Erythroblast (primary cell): Measurements from ENCODE around the gene ANKRD13B.

Experiments
- DNase-seq, 2 experiments: peaks; one replicate each; lab custom pipeline; 2025; lab: John Stamatoyannopoulos, UW
- GATA1 ChIP-seq: IDR thresholded peaks from 2 replicates; pipeline ENCODE4 v1.6.1; 2011; ENCODE audit warnings: low read depth, mild to moderate bottlenecking, control low read depth, low read length, moderate library complexity
- POLR2A ChIP-seq: IDR thresholded peaks from 2 replicates; pipeline ENCODE4 v1.6.1; 2011; ENCODE audit warnings: mild to moderate bottlenecking, low read length

Gene ANKRD13B

DNA sequence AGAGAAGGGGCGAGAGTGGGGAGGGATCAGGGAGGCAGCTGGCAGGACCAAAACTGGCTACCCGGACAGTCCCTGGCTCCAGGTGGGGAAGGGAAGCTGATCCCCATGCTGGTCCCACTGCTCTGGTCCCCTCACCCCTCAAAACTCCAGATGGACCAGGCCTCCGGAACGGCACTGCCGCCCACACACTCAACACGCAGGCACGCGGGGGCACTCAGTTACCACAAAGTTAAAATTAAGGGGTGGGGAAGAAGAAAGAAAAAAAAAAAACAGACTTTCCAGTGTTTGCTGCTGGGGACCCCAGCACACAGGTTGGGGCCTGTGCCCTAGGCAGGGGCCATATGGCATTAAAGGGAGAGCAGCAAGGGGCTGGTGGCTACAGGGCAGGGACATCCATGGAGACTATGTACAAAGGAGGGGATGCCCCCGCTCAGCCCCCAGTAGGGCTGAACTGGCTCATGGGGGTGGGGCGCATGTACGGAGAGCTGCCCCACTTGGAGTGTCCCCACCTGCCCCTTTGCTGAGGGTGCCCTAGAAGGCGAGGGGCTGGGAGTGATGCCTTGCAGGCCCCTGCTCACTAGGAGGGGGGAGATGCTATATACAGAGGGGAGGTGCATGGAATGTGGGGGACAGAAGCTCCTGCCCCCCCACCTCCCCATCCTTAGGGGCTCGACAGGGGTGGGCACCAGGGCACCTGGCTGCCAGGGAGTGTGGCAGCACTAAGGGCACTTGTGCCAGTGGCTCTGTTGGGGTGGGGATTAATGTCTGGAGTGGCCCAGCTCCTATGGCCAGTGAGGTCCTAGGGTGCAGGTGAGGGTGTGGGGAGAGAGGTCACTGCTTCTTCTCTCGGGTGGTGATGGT lies 18.8 kb upstream of the ANKRD13B start:
- no peak for DNase-seq
- TF ChIP-seq POLR2A (no peak), GATA1 (no peak)

DNA sequence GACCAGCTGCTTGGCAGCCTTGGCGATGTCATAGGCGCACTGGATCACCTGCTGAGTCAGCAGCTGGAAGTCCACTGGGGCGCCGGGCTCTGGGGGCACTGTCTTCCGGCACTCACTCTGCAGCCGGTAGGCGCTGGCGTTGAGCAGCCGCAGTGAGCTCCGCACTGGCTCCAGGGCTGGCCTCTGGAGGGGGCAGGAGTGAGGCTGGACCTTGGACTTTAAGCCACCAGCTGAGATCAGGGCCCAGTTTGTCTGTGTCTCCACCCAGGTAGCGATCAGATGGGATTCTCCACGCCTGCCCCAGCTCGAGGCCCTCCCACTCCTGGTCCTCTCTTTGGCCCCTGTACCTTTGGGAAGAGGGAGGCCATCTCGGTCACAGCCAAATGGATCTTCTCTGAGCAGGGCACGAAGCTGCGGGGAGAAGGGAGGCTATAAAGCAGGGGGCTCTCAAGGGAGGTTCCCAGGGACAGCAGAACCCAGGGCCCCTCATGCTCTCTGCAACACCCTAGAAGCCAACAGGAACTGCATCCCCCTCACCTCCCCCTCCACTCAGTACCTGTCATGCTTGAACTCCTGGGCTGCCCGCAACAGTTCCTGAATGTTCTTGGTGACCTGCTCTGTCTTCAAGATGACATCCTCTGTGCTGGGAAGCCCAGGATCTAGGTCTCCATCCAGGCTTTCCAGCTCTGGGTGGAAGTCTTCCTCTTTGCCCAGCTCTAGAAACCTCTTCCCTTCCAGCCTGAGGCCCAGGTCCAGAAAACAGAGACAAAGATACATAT lies 18.0 kb upstream of the ANKRD13B start:
- TF ChIP-seq POLR2A, result no peak
- no peak for TF ChIP-seq GATA1
- DNase-seq, result no peak

DNA sequence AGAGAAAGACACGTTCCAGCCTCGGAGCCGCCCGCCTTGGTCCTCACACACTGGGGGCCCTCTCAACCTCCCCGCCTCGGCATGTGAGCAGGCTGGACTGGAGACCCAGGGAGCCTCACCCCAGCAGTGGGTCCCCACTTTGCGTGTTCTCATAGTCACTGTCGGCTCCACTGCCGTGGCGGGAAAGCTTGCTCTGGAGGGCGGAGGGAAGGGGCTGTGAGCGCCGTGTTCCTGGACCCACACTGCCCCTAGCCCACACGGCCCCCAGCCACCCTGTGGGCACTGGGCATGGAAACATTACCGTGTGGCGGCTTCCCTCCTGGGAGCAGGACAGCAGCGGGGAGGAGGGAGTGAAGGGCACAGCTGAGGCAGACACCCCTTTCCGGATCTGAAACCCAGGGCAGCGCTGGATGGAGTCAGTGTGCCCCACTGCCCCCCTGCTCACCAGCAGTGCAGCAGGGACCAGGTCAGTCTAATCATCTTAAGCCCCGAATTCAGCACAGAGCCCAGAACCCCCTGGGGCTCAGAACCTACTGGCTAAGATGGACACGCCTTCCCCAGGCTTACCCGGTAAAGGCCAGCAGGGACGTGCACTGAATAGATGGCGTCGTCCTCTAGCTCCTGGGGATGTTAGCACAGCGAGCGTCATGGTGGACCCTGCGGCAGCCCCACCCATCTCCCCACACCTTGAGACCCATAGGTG lies 17.3 kb upstream of the ANKRD13B start:
- DNase-seq, result no peak
- TF ChIP-seq POLR2A (no peak), GATA1 (no peak)

DNA sequence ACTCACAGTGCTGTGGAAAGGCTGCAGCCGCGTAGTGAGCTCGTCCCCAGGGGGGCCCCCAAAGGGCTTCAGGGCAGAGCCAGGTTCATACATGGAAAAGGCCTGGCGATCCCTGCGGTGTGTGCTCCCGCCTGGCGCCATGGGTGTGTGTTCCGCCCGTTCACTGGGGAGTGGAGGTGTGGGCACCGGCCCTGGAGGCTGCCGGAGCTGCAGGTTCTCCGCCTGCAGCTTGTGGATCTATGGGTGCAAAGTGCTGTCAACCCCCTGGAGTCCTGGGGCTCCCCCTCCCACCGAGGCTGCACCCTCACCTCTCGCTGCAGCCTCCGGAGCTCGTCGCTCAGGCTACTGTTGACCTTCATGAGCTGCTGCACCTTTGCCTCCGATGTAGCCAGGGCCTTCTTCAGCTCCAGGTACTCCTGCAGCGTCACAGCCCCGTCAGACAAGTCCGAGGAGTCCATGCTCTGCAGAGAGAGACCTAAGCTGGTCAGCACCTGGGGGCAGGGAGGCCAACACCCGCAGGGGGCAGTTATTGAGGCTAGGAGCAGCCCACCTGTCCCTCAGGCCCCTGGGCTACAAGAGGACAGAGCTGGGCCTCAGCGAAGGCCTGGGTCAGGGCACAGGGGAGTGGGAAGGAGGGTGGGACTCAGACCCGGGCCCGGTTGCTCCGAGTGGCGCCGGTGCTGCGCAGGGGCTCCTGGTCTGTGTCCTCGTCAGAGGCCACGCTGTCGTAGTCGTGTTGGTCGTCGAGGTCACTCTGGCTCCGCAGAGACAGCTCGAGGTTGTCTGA lies 16.5 kb upstream of the ANKRD13B start:
- TF ChIP-seq GATA1 (no peak), POLR2A (no peak)
- DNase-seq, result no peak

DNA sequence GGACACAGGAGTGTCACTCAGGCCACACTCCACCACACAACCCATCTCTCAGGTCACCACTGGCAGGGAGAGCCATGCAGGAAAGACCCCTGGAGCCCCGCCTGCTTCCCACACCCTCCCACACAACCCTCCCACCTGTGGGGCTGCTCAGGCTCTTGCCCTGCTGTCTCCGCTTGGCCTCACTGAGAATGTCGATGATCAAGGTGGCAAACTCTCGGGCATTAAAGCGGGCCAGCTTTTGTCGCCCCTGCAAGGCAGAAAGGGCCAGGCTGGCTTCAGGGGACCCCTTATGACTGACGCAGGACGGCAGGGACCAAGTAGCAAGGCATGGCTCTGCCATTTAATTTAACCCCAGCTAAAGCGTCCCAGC lies 15.9 kb upstream of the ANKRD13B start:
- TF ChIP-seq GATA1 (no peak), POLR2A (no peak)
- DNase-seq, result no peak

DNA sequence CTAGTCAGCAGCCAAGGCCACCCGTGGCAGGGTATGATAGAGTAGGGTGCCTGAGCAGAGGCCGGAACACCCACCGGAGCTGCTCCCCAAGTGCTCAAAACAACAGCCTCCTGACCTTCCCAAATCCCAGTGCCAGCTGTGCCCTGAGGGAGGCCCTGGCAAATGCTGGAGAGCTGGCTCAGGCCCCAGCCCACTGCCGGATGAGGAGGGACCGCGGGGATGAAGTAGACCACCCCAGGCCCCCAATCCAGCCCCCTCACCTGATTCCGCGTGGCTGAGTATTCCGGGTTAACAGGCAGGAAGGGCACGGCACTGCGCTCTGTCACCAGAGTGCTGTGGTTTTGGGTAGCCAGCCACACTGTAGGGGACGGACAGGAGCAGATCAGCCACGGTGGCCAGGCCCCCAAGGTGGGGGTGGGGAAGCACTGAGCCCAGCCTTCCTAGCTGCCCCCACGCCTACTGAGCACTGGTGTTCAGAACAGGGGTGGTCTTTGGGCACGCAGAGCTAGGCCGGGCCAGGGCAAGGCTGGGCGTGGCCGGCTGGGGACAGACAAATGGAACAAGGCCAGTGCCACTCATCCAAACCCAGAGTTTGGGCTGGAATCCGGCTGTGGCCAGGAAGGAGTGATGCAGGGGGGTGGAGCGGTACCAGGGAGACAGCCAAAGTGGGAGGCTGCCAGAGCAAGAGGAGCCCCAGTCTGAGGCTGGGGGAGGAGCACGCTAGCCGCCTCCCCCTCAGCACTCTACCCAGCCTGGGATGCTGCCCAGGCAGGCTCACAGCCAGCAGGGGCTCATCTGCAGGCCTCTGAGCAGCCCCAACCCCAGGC lies 15.3 kb upstream of the ANKRD13B start:
- DNase-seq, result no peak
- TF ChIP-seq POLR2A (no peak), GATA1 (no peak)

DNA sequence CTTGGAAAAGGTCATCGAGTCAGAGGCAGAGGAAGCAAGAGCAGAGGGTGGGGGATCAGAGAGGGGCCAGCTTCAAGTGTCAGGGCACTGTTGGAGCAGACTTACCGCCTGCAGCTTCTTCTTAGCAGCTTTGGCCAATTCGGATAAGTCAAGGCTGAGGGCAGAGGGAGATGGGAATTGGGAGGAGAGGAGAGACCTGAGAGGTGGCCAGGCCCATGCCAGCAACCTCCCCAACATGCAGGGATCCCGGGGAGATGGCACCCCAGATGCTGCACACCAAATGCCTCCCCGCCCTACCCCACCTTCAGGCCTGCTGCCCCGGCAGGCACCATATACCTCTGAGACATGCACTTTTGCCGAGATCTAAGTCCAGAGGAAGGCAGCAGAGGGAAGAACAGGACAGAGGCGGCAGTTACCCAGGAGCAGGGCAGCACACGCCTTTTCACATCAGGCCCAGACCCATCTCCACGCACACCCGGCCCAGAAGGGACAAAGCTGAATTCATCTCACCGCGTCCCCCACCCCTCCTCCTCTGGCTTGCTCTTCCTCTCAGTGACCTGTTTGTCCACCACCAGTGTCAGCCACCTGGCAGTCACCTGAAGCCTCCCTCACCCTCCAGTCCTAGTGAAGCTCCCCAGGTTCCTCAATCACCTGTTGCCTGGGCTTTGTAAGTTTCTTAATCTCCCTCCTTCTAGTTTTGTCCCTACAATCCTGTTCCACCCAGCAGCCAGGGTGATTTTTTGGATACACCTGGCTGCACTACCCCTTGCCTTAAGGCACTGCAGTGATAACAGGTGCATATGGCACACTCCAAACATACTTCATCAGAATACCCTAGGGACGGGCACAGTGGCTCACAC lies 14.1 kb upstream of the ANKRD13B start:
- TF ChIP-seq GATA1 (no peak), POLR2A (no peak)
- no peak for DNase-seq

DNA sequence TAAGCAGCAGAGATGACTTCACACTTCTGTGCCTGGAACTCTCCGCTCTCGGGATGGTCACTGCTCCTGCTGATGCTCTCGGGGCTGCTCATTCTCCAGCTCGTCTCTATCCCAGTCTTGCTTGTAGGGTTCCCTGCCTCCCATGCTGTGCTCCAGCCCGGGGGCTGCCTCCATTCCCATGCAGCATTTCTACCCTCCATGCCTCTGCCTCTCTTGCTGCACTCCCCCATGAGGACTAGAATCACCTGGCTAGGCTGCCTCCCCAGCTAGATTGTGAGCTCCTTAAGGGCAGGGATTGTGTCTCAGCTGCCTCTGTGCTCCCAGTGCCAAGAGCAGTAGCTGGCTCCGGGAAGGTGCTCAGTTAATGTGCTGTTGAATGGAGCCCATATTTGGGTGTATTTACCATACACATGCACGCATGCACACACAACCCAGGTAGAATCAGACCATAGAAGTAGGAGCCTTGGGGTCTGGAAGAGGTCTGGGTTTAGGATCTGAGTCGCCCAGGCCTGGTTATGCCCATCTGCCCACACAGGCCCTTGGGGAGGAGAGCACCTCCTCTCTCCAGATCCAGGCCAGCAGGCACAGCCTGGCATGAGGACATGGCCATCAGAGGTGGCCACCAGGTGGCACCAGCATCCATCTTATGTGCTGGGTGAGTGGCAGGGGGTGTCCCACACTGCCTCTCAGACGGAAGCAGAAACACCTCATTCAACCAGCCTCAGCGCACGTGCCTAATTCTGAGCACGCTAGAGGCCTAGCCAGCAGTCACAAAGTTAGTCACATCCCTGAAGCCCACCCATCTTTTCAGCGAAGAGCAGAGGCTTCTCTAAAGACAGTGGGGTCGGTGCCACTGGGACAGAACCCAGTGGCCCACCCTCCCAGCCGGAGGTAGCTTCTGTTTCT lies 12.8 kb upstream of the ANKRD13B start:
- peak; percentile 76 to 84 for DNase-seq
- TF ChIP-seq POLR2A, result no peak
- no peak for TF ChIP-seq GATA1

DNA sequence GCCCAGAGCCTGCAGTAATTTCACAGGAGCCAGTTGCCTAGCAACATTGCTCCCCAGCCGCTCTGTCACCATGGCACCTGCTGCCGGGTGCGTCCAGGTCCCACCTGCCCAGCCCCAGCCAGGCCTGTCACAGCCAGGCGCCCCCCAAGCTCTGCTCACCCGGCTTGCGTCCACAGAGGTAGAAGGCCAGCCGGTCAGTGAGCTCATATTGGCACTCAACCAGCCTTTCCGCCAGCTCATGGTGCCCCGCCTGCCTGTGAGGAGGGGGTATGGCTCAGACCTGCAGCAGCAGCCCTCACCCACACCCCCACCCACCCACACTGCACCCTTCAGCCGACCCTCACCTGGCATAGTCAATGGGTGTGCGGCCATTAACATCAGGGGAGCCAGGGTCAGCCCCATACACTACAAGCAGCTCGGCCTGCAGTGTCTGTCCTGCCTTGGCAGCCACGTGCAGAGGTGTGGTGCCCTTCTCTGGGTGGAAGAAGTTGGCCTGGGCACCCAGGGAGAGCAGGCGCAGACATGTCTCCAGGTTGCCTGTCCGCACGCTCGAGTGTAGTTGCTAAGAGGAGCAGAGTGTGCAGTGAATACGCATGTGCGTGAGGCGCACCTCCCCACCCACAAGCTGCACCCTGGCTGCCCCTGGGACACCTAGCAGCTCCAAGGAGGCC lies 11.2 kb upstream of the ANKRD13B start:
- TF ChIP-seq GATA1, result no peak
- TF ChIP-seq POLR2A, result no peak
- DNase-seq, result no peak

DNA sequence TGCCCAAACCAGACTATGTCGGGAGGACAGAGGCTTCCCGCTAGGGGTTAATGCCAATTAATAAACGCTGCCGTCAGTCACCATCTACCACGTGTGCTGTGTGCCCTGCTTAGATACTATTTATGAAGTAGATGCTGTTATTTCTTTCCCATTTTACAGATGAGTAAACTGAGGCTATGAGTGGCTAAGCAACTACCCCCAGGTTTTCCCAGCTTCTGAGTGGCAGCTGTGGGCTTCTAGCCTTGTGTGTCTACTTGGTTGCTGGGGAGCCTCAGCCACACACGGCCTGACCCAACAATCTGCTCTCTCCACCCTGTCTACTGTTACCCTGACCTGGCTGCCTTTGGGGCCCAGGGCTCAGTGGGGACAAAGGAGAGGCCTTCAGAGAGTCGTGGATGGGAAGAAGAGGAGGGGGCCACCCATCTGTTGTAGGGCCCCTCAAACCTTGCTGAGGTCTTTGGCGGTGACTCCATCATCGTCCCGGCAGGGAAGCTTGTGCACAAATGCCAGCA lies 10.6 kb upstream of the ANKRD13B start:
- no peak for DNase-seq
- TF ChIP-seq POLR2A (no peak), GATA1 (no peak)
